Choroid plexus epithelial cell (primary cell): ENCODE measurements around the gene PRR15.

Experiments used
- DNase-seq: peaks from one replicate; pipeline ENCODE4 v3.0.0-alpha.2; 2010; ENCODE audit warnings: low read depth
- H3K4me3 ChIP-seq: 2 replicates; pipeline ENCODE4 v1.5.1; 2011; ENCODE audit warnings: low read depth, mild to moderate bottlenecking, control low read depth, low read length, moderate library complexity
- TF ChIP-seq, protein P1 (sequence below): conservative IDR thresholded peaks from 2 replicates; pipeline ENCODE4 v1.5.1; 2011; ENCODE audit warnings: low read depth, mild to moderate bottlenecking, control low read depth, inconsistent platforms, low read length, moderate library complexity

Gene PRR15

DNA sequence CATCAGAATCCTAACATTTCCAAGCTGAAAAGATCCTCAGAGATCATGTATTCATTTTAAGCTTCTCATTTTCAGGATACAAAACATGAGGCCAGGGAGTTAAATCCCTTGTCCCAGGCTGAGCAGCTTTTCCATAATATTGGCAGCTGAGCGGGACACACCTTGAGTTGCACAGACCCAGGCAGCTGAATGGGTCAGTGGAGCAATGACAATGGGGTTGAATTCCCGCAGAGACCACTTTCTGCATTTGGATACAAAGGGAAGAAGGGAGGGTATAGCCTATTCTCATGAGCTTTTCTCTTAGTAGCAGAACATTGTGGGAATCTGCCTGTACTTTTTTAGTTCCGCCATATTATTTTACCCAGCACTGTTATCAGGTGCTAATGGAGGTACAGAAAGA, 49.5 kb downstream of the PRR15 start:
- TF ChIP-seq, protein P1, sequence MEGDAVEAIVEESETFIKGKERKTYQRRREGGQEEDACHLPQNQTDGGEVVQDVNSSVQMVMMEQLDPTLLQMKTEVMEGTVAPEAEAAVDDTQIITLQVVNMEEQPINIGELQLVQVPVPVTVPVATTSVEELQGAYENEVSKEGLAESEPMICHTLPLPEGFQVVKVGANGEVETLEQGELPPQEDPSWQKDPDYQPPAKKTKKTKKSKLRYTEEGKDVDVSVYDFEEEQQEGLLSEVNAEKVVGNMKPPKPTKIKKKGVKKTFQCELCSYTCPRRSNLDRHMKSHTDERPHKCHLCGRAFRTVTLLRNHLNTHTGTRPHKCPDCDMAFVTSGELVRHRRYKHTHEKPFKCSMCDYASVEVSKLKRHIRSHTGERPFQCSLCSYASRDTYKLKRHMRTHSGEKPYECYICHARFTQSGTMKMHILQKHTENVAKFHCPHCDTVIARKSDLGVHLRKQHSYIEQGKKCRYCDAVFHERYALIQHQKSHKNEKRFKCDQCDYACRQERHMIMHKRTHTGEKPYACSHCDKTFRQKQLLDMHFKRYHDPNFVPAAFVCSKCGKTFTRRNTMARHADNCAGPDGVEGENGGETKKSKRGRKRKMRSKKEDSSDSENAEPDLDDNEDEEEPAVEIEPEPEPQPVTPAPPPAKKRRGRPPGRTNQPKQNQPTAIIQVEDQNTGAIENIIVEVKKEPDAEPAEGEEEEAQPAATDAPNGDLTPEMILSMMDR = no peak
- H3K4me3 ChIP-seq = no peak overlapping the region
- DNase-seq = no peak

DNA sequence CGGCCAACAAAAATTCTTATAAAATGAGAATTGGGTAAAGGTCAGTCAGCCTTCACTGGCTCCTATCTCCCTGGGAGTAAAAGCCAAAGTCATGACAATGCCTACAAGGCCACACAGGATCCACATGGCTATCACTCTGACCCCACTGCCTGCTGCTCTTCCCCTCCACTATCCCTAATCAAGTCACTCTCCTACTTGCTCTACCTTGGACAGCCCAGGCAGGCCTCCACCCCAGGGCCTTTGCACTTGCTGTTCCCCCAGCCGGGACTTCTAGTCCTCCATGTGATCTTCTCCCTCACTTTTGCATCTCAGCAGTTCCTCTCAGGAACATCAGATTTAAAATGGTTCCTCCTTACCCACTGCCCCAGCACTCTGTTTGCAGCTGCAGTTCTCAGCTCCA, 50.6 kb downstream of the PRR15 start:
- H3K4me3 ChIP-seq = no peak overlapping the region
- TF ChIP-seq, protein P1 = no peak
- no peak for DNase-seq
